ENCODE data around the gene PKDCC. TPM values are rescaled to one million over a fixed set of nuclear protein-coding genes. Genes with fewer than 3 reads are reported as not detected.
A peak's percentile ranks its signal among the peaks of the same experiment; 100 is the strongest.
"Not testable (repeated sequence)": the region's sequence is repeated elsewhere in the genome, so short reads cannot be mapped to it uniquely, and the experiment has no call there.

PKDCC gene
- total RNA-seq, 2 experiments from 2014 or later: not detected

GRCh38 chr2:42077343-42077742 lies 29.5 kb downstream of the PKDCC start:
- intact Hi-C loops (cut with micrococcal nuclease): no loop called here
- H3K27ac Mint-ChIP-seq: no peak overlapping the region
- no peak overlapping the region for H3K4me3 Mint-ChIP-seq
- no peaks in the 10 kb centered on the region for H3K4me1 Mint-ChIP-seq (ENCODE audit: low read depth)
- no peaks in the 10 kb centered on the region for H3K36me3 Mint-ChIP-seq
- no peak for DNase-seq
- ChIA-PET CTCF (interaction anchor here (1.2 to 1.6 kb wide), 5 partner anchors 10 to 224 kb away, joined by 3 to 7 read pairs (median 3); no protein-coding TSS in a partner anchor), POLR2A (no interaction called here)
- peaks cover 3% of the 10 kb centered on the region for H3K27me3 Mint-ChIP-seq
- no peaks in the 10 kb centered on the region for H3K9me3 Mint-ChIP-seq

DNA sequence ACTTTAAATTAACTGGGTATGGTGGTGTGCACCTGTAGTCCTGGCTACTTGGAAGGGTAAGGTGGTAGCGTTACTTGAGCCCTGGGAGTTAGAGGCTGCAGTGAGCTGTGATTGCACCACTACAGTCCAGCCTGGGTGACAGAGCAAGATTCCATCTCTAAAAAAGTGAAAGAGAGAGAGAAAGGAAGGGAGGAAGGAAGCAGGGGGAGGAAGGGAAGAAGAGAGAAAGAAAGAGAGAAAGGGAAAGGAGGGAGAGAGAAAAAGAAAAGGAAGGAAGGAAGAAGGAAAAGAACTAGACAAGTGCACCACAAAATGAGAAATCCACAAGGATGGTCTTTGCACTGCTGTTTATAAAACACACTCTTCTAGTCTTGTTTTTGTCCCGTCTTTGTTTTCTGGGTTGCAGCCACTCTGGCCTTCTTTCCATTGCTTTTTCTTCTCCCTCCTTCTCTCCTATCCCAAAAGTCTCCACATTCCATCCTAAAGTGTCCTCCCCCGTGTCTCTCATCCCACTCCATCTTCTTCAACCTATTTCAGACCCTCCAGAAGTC lies 32.0 kb downstream of the PKDCC start:
- no peak overlapping the region for H3K4me3 Mint-ChIP-seq
- H3K4me1 Mint-ChIP-seq (ENCODE audit: low read depth): peaks cover 4% of the 10 kb centered on the region
- no peaks in the 10 kb centered on the region for H3K36me3 Mint-ChIP-seq
- no peak overlapping the region for H3K27ac Mint-ChIP-seq
- CTCF ChIA-PET: interaction anchor here (13.0 kb wide), 1 partner anchor 211 kb away, joined by 430 read pairs; no protein-coding TSS in a partner anchor
- peaks cover 3% of the 10 kb centered on the region for H3K27me3 Mint-ChIP-seq
- POLR2A ChIA-PET: interaction anchor here (0.7 kb wide), 1 partner anchor 229 kb away, joined by 4 read pairs; no protein-coding TSS in a partner anchor
- intact Hi-C loops (cut with micrococcal nuclease): no loop called here
- no peaks in the 10 kb centered on the region for H3K9me3 Mint-ChIP-seq
- no peak for DNase-seq

GRCh38 chr2:42081151-42081550 lies 33.3 kb downstream of the PKDCC start:
- intact Hi-C loops (cut with micrococcal nuclease); H3K4me1 Mint-ChIP-seq (ENCODE audit: low read depth); H3K27me3 Mint-ChIP-seq; H3K36me3 Mint-ChIP-seq; H3K4me3 Mint-ChIP-seq; H3K27ac Mint-ChIP-seq; POLR2A ChIA-PET; H3K9me3 Mint-ChIP-seq; DNase-seq: not testable (repeated sequence)
- CTCF ChIA-PET: interaction anchor here (0.7 to 13.0 kb wide), 4 partner anchors 10 to 212 kb away, joined by 3 to 430 read pairs (median 3); no protein-coding TSS in a partner anchor

DNA sequence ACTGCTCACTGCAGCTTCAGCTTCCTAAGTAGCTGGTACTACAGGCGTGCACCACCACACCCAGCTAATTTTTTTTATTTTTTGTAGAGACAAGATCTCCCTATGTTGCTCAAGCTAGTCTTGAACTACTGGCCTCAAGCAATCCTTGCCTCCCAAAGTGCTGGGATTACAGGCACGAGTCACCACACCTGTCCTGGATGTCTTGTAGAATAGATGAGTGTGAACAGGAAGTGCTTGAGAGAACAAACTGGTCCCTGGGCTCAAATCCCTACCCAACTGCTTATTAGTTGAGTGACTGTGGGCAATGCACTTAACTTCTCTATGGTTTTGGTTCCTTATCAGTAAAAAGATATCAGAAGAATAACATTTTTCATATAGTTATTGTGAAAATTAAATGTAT lies 34.2 kb downstream of the PKDCC start:
- ChIA-PET POLR2A (no interaction called here), CTCF (interaction anchor here (1.3 to 13.0 kb wide), 4 partner anchors 14 to 240 kb away, joined by 3 to 430 read pairs (median 50); no protein-coding TSS in a partner anchor)
- no peak overlapping the region for H3K4me3 Mint-ChIP-seq
- no peak overlapping the region for H3K27ac Mint-ChIP-seq
- peaks cover 4% of the 10 kb centered on the region for H3K4me1 Mint-ChIP-seq (ENCODE audit: low read depth)
- intact Hi-C loops (cut with micrococcal nuclease): no loop called here
- no peaks in the 10 kb centered on the region for H3K36me3 Mint-ChIP-seq
- H3K27me3 Mint-ChIP-seq: peaks cover 2% of the 10 kb centered on the region
- DNase-seq: no peak
- H3K9me3 Mint-ChIP-seq: no peaks in the 10 kb centered on the region

DNA sequence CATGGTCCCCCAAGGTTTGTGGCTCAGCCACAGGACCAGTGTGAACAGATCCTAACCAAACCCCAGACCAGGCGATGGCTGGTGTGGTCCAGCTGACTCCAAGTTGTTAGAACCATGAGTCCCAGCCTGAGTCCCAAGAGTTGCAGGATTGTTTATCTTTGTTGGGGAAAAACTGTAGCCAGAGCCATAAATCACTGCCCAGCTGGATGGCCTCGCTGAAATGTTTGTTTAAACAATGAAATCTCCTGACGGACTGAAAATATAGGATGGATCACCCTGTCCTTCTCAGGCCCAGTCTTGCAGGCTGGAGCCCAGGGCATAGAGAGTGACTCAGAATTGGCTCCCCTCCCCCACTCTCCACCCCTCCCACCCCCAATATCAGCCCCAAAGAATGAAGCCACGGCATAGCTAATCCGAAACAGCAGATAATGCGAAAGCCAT lies 36.4 kb downstream of the PKDCC start:
- ChIA-PET CTCF (interaction anchor here (10.0 to 13.0 kb wide), 2 partner anchors 215 to 231 kb away, joined by 97 to 430 read pairs; no protein-coding TSS in a partner anchor), POLR2A (no interaction called here)
- DNase-seq: no peak
- Mint-ChIP-seq H3K4me1 (ENCODE audit: low read depth) (peaks cover 4% of the 10 kb centered on the region), H3K9me3 (no peaks in the 10 kb centered on the region), H3K36me3 (no peaks in the 10 kb centered on the region), H3K27me3 (peaks cover 2% of the 10 kb centered on the region), H3K27ac (no peak overlapping the region), H3K4me3 (no peak overlapping the region)
- intact Hi-C loops (cut with micrococcal nuclease): no loop called here

DNA sequence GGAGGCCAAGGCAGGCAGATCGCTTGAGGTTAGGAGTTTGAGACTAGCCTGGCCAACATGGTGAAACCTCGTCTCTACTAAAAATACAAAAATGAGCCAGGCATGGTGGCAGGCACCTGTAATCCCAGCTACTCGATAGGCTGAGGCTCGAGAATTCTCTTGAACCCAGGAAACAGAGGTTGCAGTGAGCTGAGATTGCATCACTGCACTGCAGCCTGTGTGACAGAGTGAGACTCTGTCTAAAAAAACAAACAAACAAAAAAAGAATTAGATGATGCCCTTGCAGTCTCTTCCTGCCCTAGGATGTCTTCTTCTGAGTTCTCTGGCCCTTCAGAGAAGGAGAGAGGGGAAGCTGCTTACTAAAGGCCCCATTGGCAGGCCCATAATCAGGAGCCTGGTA lies 37.2 kb downstream of the PKDCC start:
- DNase-seq; H3K4me1 Mint-ChIP-seq (ENCODE audit: low read depth); H3K4me3 Mint-ChIP-seq; H3K27me3 Mint-ChIP-seq; POLR2A ChIA-PET; H3K36me3 Mint-ChIP-seq; intact Hi-C loops (cut with micrococcal nuclease); H3K9me3 Mint-ChIP-seq; H3K27ac Mint-ChIP-seq: not testable (repeated sequence)
- CTCF ChIA-PET: interaction anchor here (1.1 to 13.0 kb wide), 5 partner anchors 12 to 244 kb away, joined by 3 to 430 read pairs (median 72); no protein-coding TSS in a partner anchor

- no peak for DNase-seq
- ChIA-PET POLR2A (interaction anchor here (0.9 kb wide), 1 partner anchor 217 kb away, joined by 3 read pairs; no protein-coding TSS in a partner anchor), CTCF (interaction anchor here (0.7 to 13.0 kb wide), 22 partner anchors 8 to 287 kb away, joined by 3 to 430 read pairs (median 4); no protein-coding TSS in a partner anchor)
- Mint-ChIP-seq H3K36me3 (no peaks in the 10 kb centered on the region), H3K9me3 (no peaks in the 10 kb centered on the region), H3K4me1 (ENCODE audit: low read depth) (peaks cover 4% of the 10 kb centered on the region), H3K4me3 (no peak overlapping the region), H3K27ac (no peak overlapping the region), H3K27me3 (no peaks in the 10 kb centered on the region)
- intact Hi-C loops (cut with micrococcal nuclease): loop anchor here (1.0 kb wide), 3 partner anchors 217 to 246 kb away; no protein-coding TSS in a partner anchor
These were observed 38.1 kb downstream of the PKDCC start for GRCh38 chr2:42085706-42086487.

DNA sequence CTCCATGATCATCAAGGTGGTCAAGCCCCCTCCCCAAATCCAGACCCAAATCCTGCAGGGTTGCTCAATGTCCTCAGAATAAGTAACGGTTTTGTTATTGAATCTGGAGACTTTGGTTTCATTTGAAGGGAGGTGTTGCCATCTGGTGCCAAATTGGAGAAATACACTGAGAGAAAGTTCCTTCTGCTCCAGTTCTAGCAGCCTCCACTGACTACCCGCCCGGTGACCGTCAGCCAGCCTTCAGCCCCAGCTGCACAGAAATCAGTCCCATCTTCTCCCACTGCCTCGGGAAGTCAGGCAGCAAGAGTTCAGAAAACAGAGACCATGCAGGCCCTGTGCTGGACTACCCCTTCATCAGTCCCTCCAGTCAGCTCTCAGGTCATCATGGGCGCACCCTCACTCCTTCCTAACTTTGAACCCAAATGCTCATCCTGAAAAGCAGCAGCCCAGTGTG lies 38.7 kb downstream of the PKDCC start:
- Mint-ChIP-seq H3K4me3 (no peak overlapping the region), H3K4me1 (ENCODE audit: low read depth) (peaks cover 4% of the 10 kb centered on the region), H3K27ac (no peak overlapping the region), H3K27me3 (no peaks in the 10 kb centered on the region), H3K36me3 (no peaks in the 10 kb centered on the region), H3K9me3 (no peaks in the 10 kb centered on the region)
- ChIA-PET POLR2A (interaction anchor here (0.5 to 1.6 kb wide), 3 partner anchors 78 to 217 kb away, joined by 3 to 5 read pairs (median 3); no protein-coding TSS in a partner anchor), CTCF (interaction anchor here (0.6 to 13.0 kb wide), 30 partner anchors 8 to 287 kb away, joined by 3 to 430 read pairs (median 4); no protein-coding TSS in a partner anchor)
- intact Hi-C loops (cut with micrococcal nuclease): loop anchor here (1.0 kb wide), 3 partner anchors 217 to 246 kb away; no protein-coding TSS in a partner anchor
- DNase-seq: peak; percentile 41

DNA sequence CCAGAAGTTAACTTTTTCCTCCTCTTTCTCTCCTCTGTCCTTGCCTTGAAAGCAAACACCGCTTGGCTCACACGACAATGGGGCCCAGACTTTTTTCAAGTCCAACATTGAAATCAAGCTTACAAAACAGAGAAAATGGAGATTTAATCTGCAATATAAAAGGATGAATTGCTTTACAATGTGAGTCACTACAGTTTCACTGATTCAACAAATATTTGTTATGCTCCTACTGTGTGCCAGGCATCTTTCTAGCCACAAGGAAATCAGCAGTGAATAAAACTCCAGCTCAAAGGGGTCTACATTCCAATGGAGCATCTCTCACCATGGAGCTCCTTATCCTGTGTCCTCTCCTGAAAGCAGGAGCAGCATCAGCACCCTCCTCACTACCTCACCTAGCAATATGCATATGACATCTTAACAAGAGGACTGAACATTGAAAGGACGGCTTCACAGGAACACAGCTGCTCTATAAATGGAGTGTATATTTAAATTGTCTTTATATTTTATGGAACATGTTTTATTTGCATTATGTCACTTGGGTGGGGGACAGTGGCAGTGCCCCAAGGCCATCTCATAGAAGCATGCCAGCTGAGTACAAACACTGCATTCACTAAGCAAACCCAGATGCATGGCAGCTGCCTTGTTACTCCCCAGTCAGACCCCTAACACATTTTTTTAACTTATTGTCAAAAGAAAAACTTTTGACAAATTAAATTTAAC lies 39.5 kb downstream of the PKDCC start:
- no peaks in the 10 kb centered on the region for H3K36me3 Mint-ChIP-seq
- no peaks in the 10 kb centered on the region for H3K9me3 Mint-ChIP-seq
- peaks cover 4% of the 10 kb centered on the region for H3K4me1 Mint-ChIP-seq (ENCODE audit: low read depth)
- ChIA-PET POLR2A (interaction anchor here (0.5 to 1.6 kb wide), 3 partner anchors 79 to 218 kb away, joined by 3 to 5 read pairs (median 3); no protein-coding TSS in a partner anchor), CTCF (interaction anchor here (0.6 to 13.0 kb wide), 31 partner anchors 9 to 256 kb away, joined by 3 to 430 read pairs (median 4); no protein-coding TSS in a partner anchor)
- no peak overlapping the region for H3K4me3 Mint-ChIP-seq
- intact Hi-C loops (cut with micrococcal nuclease): no loop called here
- no peaks in the 10 kb centered on the region for H3K27me3 Mint-ChIP-seq
- H3K27ac Mint-ChIP-seq: no peak overlapping the region
- DNase-seq: no peak

- Mint-ChIP-seq H3K4me3 (no peak overlapping the region), H3K4me1 (ENCODE audit: low read depth) (peaks cover 2% of the 10 kb centered on the region), H3K9me3 (no peaks in the 10 kb centered on the region), H3K27ac (no peak overlapping the region), H3K36me3 (no peaks in the 10 kb centered on the region), H3K27me3 (no peaks in the 10 kb centered on the region)
- POLR2A ChIA-PET: interaction anchor here (0.9 to 1.6 kb wide), 2 partner anchors 217 to 218 kb away, joined by 3 to 5 read pairs; no protein-coding TSS in a partner anchor
- CTCF ChIA-PET: interaction anchor here (0.7 to 13.0 kb wide), 23 partner anchors 8 to 256 kb away, joined by 3 to 430 read pairs (median 4); no protein-coding TSS in a partner anchor
- DNase-seq: no peak
- intact Hi-C loops (cut with micrococcal nuclease): loop anchor here (2.0 kb wide), 1 partner anchor 241 kb away; no protein-coding TSS in a partner anchor
These were observed 40.0 kb downstream of the PKDCC start for GRCh38 chr2:42087857-42088195.

DNA sequence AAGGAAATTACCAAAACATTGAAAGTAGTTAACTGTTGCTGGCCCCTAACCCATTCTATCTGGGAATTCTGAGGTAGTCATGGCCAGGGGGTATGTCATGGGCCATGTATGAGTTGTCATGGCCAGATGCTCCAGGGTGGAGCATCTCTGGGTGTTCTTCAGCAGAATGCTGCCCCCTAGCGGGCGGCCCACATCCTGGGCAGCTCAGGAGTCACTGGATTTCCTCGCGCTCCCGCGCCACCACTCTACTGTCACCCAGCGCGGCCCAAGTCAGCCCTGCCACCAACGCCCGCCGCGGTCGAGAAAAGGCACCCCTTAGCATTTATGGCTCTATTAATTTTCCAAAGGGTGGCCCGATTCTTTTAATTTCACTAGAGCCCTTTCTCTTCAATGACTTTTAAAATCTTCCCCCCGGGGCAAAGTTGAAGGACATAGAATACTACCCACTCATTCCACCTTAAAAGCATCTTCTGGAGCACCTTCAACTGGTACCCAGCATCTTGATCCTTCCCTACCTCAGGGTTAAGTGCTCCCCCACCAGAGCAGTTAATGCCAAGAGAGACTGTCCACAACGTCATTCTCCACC lies 41.6 kb downstream of the PKDCC start:
- CTCF ChIA-PET: interaction anchor here (0.6 to 13.0 kb wide), 14 partner anchors 12 to 257 kb away, joined by 3 to 430 read pairs (median 4); no protein-coding TSS in a partner anchor
- no peaks in the 10 kb centered on the region for H3K27me3 Mint-ChIP-seq
- no peak overlapping the region for H3K4me3 Mint-ChIP-seq
- no peak overlapping the region for H3K27ac Mint-ChIP-seq
- H3K36me3 Mint-ChIP-seq: no peaks in the 10 kb centered on the region
- no peaks in the 10 kb centered on the region for H3K9me3 Mint-ChIP-seq
- DNase-seq: peak; percentile 87
- POLR2A ChIA-PET: no interaction called here
- no peaks in the 10 kb centered on the region for H3K4me1 Mint-ChIP-seq (ENCODE audit: low read depth)
- intact Hi-C loops (cut with micrococcal nuclease): loop anchor here (2.0 kb wide), 1 partner anchor 239 kb away; no protein-coding TSS in a partner anchor

All from activated CD4-positive, alpha-beta memory T cell treated with anti-CD3 and anti-CD28 coated beads for 36 hours (primary cell).